A549 (cell line): ENCODE data around the gene SLC22A23.

Source experiments
- BHLHE40 ChIP-seq: IDR thresholded peaks from 2 replicates; pipeline ENCODE4 v1.6.1; 2012; ENCODE audit warnings: low read depth, low read length, inconsistent platforms
- EP300 ChIP-seq, 2 experiments: fragments of >200 bp; sonication (Bioruptor Twin); formaldehyde crosslinking; IDR thresholded peaks; 2 replicates in 1 of 2; 3 replicates in 1 of 2; pipeline ENCODE4 v1.6.1; 2016 to 2017
- HDAC2 ChIP-seq: fragments of 200-600 bp; sonication (generic); IDR thresholded peaks from 2 replicates; pipeline ENCODE4 v1.6.1; 2016
- MYC ChIP-seq: IDR thresholded peaks from 2 replicates; pipeline ENCODE4 v1.6.1; 2012; ENCODE audit warnings: mild to moderate bottlenecking, inconsistent platforms, low read length, improper control_type of control experiment, borderline replicate concordance
- NFE2L2 ChIP-seq: fragments of 150-350 bp; conservative IDR thresholded peaks from 2 replicates; pipeline ENCODE4 v1.6.1; 2014; ENCODE audit warnings: low read length
- POLR2A ChIP-seq: IDR thresholded peaks from 2 replicates; pipeline ENCODE4 v1.6.1; 2012; ENCODE audit warnings: mild to moderate bottlenecking, low read length
- RAD21 ChIP-seq, 2 experiments: fragments of >200 bp in 1 of 2; sonication (Bioruptor Twin) in 1 of 2; formaldehyde crosslinking in 1 of 2; IDR thresholded peaks in 1 of 2; conservative IDR thresholded peaks in 1 of 2; 2 replicates in 1 of 2; 3 replicates in 1 of 2; pipeline ENCODE4 v1.6.1; 2012 to 2018; ENCODE audit warnings: inconsistent platforms in 1 of 2
- RCOR1 ChIP-seq: fragments of 150-350 bp; IDR thresholded peaks from 2 replicates; pipeline ENCODE4 v1.6.1; 2014; ENCODE audit warnings: antibody characterized with exemption, low read length, low read depth
- RFX5 ChIP-seq: fragments of 450-650 bp; IDR thresholded peaks from 2 replicates; pipeline ENCODE4 v1.7.1; 2014; ENCODE audit warnings: antibody characterized with exemption, mild to moderate bottlenecking, moderate library complexity
- ZSCAN20 ChIP-seq: fragments of 250-450 bp; sonication (Bioruptor Pico); IDR thresholded peaks from 2 replicates; pipeline ENCODE4 v1.8.0; 2022; ENCODE audit warnings: mild to moderate bottlenecking, moderate library complexity
- TF ChIP-seq, protein P1 (sequence below): fragments of >200 bp; sonication (Bioruptor Twin); formaldehyde crosslinking; IDR thresholded peaks from 3 replicates; pipeline ENCODE4 v1.5.1; 2016
- TF ChIP-seq, protein P2 (sequence below): fragments of >200 bp; sonication (Bioruptor Twin); formaldehyde crosslinking; IDR thresholded peaks from 3 replicates; pipeline ENCODE4 v1.6.1; 2016
- TF ChIP-seq, protein P3 (sequence below): fragments of 200-600 bp; sonication (generic); IDR thresholded peaks from 2 replicates; pipeline ENCODE4 v1.6.1; 2016; ENCODE audit warnings: antibody characterized with exemption, mild to moderate bottlenecking, moderate library complexity
- TF ChIP-seq, protein P4 (sequence below): IDR thresholded peaks from 2 replicates; pipeline ENCODE4 v1.6.1; 2012

DNA sequence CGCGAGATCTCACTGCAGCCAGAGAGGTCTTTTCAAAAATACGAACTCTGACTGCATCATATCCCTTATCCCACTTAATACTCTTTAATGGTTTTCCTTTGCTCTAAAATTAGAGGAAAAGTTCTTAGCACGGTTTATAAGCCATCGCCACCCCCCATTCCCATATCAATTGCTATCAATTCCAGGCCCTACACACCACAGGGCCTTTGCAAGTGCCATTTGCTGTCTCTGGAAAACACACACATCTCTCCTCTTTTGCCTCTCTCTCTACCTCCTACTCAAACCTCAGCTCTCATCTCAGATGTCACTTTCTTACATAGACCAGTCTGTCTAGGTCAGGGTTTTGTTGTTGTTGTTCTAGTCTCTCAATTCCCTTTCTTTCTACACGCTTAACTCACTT lies 9.8 kb downstream of the SLC22A23 start:
- TF ChIP-seq, protein P1, sequence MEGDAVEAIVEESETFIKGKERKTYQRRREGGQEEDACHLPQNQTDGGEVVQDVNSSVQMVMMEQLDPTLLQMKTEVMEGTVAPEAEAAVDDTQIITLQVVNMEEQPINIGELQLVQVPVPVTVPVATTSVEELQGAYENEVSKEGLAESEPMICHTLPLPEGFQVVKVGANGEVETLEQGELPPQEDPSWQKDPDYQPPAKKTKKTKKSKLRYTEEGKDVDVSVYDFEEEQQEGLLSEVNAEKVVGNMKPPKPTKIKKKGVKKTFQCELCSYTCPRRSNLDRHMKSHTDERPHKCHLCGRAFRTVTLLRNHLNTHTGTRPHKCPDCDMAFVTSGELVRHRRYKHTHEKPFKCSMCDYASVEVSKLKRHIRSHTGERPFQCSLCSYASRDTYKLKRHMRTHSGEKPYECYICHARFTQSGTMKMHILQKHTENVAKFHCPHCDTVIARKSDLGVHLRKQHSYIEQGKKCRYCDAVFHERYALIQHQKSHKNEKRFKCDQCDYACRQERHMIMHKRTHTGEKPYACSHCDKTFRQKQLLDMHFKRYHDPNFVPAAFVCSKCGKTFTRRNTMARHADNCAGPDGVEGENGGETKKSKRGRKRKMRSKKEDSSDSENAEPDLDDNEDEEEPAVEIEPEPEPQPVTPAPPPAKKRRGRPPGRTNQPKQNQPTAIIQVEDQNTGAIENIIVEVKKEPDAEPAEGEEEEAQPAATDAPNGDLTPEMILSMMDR = no peak
- no peak for TF ChIP-seq RFX5
- TF ChIP-seq POLR2A = no peak
- TF ChIP-seq, protein P2, sequence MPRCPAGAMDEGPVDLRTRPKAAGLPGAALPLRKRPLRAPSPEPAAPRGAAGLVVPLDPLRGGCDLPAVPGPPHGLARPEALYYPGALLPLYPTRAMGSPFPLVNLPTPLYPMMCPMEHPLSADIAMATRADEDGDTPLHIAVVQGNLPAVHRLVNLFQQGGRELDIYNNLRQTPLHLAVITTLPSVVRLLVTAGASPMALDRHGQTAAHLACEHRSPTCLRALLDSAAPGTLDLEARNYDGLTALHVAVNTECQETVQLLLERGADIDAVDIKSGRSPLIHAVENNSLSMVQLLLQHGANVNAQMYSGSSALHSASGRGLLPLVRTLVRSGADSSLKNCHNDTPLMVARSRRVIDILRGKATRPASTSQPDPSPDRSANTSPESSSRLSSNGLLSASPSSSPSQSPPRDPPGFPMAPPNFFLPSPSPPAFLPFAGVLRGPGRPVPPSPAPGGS = no peak
- no peak for TF ChIP-seq MYC
- TF ChIP-seq, protein P3, sequence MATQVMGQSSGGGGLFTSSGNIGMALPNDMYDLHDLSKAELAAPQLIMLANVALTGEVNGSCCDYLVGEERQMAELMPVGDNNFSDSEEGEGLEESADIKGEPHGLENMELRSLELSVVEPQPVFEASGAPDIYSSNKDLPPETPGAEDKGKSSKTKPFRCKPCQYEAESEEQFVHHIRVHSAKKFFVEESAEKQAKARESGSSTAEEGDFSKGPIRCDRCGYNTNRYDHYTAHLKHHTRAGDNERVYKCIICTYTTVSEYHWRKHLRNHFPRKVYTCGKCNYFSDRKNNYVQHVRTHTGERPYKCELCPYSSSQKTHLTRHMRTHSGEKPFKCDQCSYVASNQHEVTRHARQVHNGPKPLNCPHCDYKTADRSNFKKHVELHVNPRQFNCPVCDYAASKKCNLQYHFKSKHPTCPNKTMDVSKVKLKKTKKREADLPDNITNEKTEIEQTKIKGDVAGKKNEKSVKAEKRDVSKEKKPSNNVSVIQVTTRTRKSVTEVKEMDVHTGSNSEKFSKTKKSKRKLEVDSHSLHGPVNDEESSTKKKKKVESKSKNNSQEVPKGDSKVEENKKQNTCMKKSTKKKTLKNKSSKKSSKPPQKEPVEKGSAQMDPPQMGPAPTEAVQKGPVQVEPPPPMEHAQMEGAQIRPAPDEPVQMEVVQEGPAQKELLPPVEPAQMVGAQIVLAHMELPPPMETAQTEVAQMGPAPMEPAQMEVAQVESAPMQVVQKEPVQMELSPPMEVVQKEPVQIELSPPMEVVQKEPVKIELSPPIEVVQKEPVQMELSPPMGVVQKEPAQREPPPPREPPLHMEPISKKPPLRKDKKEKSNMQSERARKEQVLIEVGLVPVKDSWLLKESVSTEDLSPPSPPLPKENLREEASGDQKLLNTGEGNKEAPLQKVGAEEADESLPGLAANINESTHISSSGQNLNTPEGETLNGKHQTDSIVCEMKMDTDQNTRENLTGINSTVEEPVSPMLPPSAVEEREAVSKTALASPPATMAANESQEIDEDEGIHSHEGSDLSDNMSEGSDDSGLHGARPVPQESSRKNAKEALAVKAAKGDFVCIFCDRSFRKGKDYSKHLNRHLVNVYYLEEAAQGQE = no peak
- TF ChIP-seq EP300 (IDR thresholded peaks at IDR 0.05) = no peak
- no peak for TF ChIP-seq BHLHE40
- no peak for TF ChIP-seq HDAC2
- TF ChIP-seq ZSCAN20 (CRISPR knock-in tag) = no peak
- TF ChIP-seq, protein P4, sequence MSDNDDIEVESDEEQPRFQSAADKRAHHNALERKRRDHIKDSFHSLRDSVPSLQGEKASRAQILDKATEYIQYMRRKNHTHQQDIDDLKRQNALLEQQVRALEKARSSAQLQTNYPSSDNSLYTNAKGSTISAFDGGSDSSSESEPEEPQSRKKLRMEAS = no peak
- no peak for TF ChIP-seq RCOR1
- no peak for TF ChIP-seq RAD21 (conservative IDR thresholded peaks at IDR 0.05 in 1 of 2, IDR thresholded peaks at IDR 0.05 in 1 of 2)
- TF ChIP-seq NFE2L2 = no peak
